Endothelial cell (in vitro differentiated cells): ENCODE results near the gene RIPK1. TPM values are rescaled to one million over a fixed set of nuclear protein-coding genes. Genes with fewer than 3 reads are reported as not detected.
"Not testable (repeated sequence)": the region's sequence is repeated elsewhere in the genome, so short reads cannot be mapped to it uniquely, and the experiment has no call there.

Experiments
- DNase-seq: peaks from one replicate; pipeline ENCODE4 v3.0.0; 2021; ENCODE audit warnings: low spot score
- H3K27ac Mint-ChIP-seq: one replicate; pipeline ENCODE4 v1.8.0; 2021; ENCODE audit warnings: mixed read lengths, inconsistent platforms; ENCODE audit not compliant: unreplicated experiment
- H3K27me3 Mint-ChIP-seq: one replicate; pipeline ENCODE4 v1.8.0; 2021; ENCODE audit warnings: mild to moderate bottlenecking, moderate library complexity, mixed read lengths, inconsistent platforms; ENCODE audit not compliant: unreplicated experiment
- H3K36me3 Mint-ChIP-seq: one replicate; pipeline ENCODE4 v1.8.0; 2021; ENCODE audit warnings: mild to moderate bottlenecking, low read depth, mixed read lengths, inconsistent platforms; ENCODE audit not compliant: unreplicated experiment
- H3K4me1 Mint-ChIP-seq: one replicate; pipeline ENCODE4 v1.8.0; 2021; ENCODE audit warnings: mild to moderate bottlenecking, mixed read lengths, inconsistent platforms; ENCODE audit not compliant: unreplicated experiment
- H3K4me3 Mint-ChIP-seq: one replicate; pipeline ENCODE4 v1.8.0; 2021; ENCODE audit warnings: mild to moderate bottlenecking, mixed read lengths, inconsistent platforms; ENCODE audit not compliant: unreplicated experiment
- H3K9me3 Mint-ChIP-seq: one replicate; pipeline ENCODE4 v1.8.0; 2021; ENCODE audit warnings: mixed read lengths, inconsistent platforms; ENCODE audit not compliant: unreplicated experiment
- CTCF ChIP-seq: fragments of 200-600 bp; sonication (generic); IDR thresholded peaks from one replicate; pipeline ENCODE4 v1.5.0; 2021; ENCODE audit warnings: antibody characterized with exemption; ENCODE audit not compliant: unreplicated experiment
- total RNA-seq: library from RNA; stranded (reverse); fragmentation: NEBNext Ultra II Directional; extraction: Animal tissue kit (Norgen Biotek cat#: 25700); gene quantifications from one replicate; pipeline ENCODE4 v1.2.1, GENCODE V29; 2021; ENCODE audit not compliant: unreplicated experiment

RIPK1 gene
- total RNA-seq, 1 donor from 2014 or later = 34.7 TPM

- H3K9me3 Mint-ChIP-seq = no peaks in the 10 kb centered on the region
- H3K27ac Mint-ChIP-seq = peak overlapping the region; percentile 78
- H3K4me3 Mint-ChIP-seq = peak overlapping the region; percentile 88
- peaks cover 4% of the 10 kb centered on the region for H3K36me3 Mint-ChIP-seq
- peaks cover 19% of the 10 kb centered on the region for H3K4me1 Mint-ChIP-seq
- H3K27me3 Mint-ChIP-seq = peaks cover 7% of the 10 kb centered on the region
- no peak for TF ChIP-seq CTCF
- DNase-seq = no peak
These were observed 15.6 kb upstream of the RIPK1 start for GRCh38 chr6:3052481-3053230.

GRCh38 chr6:3053231-3053508 lies 15.1 kb upstream of the RIPK1 start:
- TF ChIP-seq CTCF = no peak
- H3K36me3 Mint-ChIP-seq = peaks cover 4% of the 10 kb centered on the region
- H3K27ac Mint-ChIP-seq = peak overlapping the region; percentile 78
- H3K4me1 Mint-ChIP-seq = peaks cover 19% of the 10 kb centered on the region
- H3K9me3 Mint-ChIP-seq = no peaks in the 10 kb centered on the region
- H3K27me3 Mint-ChIP-seq = peaks cover 7% of the 10 kb centered on the region
- H3K4me3 Mint-ChIP-seq = peak overlapping the region; percentile 88
- DNase-seq = no peak

GRCh38 chr6:3054229-3055157 lies 13.8 kb upstream of the RIPK1 start:
- not testable (repeated sequence) for H3K9me3 Mint-ChIP-seq, H3K27me3 Mint-ChIP-seq, H3K36me3 Mint-ChIP-seq
- DNase-seq = peak; percentile 30
- Mint-ChIP-seq H3K4me1 (peaks cover 16% of the 10 kb centered on the region), H3K27ac (peak overlapping the region; percentile 91), H3K4me3 (peak overlapping the region; percentile 83)

GRCh38 chr6:3055158-3055499 lies 13.2 kb upstream of the RIPK1 start:
- H3K4me3 Mint-ChIP-seq = peak overlapping the region; percentile 83
- peak overlapping the region; percentile 91 for H3K27ac Mint-ChIP-seq
- DNase-seq, H3K9me3 Mint-ChIP-seq, H3K27me3 Mint-ChIP-seq, H3K36me3 Mint-ChIP-seq: not testable (repeated sequence)
- H3K4me1 Mint-ChIP-seq = peaks cover 16% of the 10 kb centered on the region

- no peak overlapping the region for H3K27ac Mint-ChIP-seq
- TF ChIP-seq CTCF = no peak
- peaks cover 5% of the 10 kb centered on the region for H3K27me3 Mint-ChIP-seq
- no peaks in the 10 kb centered on the region for H3K9me3 Mint-ChIP-seq
- no peak overlapping the region for H3K4me3 Mint-ChIP-seq
- DNase-seq = no peak
- peaks cover 16% of the 10 kb centered on the region for H3K4me1 Mint-ChIP-seq
- peaks cover 4% of the 10 kb centered on the region for H3K36me3 Mint-ChIP-seq
These were observed 11.1 kb upstream of the RIPK1 start for GRCh38 chr6:3057063-3057770.
